GM12865 (cell line): ENCODE results near the gene TCF4.
"Not testable (repeated sequence)": the region's sequence is repeated elsewhere in the genome, so short reads cannot be mapped to it uniquely, and the experiment has no call there.

ENCODE experiments used
- DNase-seq: peaks from one replicate; pipeline ENCODE4 v3.0.0; 2010; ENCODE audit warnings: low read depth
- H3K4me3 ChIP-seq: 2 replicates; pipeline ENCODE4 v1.5.1; 2011; ENCODE audit warnings: mild to moderate bottlenecking, low read depth, low read length, control low read depth
- TF ChIP-seq, protein P1 (sequence below): IDR thresholded peaks from 2 replicates; pipeline ENCODE4 v1.5.1; 2011; ENCODE audit warnings: low read length, control low read depth, low read depth, inconsistent platforms; ENCODE audit not compliant: insufficient read depth; ENCODE audit errors: missing control alignments

The TCF4 gene

GRCh38 chr18:55475467-55475866 is 112.5 kb downstream of the TCF4 start:
- DNase-seq = no peak
- no peak overlapping the region for H3K4me3 ChIP-seq
- TF ChIP-seq, protein P1, sequence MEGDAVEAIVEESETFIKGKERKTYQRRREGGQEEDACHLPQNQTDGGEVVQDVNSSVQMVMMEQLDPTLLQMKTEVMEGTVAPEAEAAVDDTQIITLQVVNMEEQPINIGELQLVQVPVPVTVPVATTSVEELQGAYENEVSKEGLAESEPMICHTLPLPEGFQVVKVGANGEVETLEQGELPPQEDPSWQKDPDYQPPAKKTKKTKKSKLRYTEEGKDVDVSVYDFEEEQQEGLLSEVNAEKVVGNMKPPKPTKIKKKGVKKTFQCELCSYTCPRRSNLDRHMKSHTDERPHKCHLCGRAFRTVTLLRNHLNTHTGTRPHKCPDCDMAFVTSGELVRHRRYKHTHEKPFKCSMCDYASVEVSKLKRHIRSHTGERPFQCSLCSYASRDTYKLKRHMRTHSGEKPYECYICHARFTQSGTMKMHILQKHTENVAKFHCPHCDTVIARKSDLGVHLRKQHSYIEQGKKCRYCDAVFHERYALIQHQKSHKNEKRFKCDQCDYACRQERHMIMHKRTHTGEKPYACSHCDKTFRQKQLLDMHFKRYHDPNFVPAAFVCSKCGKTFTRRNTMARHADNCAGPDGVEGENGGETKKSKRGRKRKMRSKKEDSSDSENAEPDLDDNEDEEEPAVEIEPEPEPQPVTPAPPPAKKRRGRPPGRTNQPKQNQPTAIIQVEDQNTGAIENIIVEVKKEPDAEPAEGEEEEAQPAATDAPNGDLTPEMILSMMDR = no peak

DNA sequence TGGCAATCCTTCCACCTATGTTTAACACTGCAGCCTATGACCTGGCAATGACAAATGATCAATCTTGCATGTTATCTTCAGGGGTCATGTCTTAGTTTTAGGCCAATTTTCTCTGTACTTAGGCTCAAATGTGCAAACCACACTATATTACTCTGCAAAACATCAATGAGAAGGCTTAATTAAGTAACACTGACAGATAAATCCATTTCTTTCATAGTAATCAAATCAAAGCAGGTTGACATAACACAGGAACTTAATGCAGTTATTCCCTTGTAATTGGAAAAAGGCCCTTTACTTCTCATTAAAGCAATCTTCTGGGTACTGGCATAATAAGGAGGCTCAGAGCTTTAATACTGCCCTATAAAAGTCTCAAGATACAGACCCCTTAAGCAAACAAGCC is 114.4 kb downstream of the TCF4 start:
- TF ChIP-seq, protein P1 = no peak
- no peak overlapping the region for H3K4me3 ChIP-seq
- no peak for DNase-seq

GRCh38 chr18:55473058-55473457 is 114.9 kb downstream of the TCF4 start:
- no peak for DNase-seq
- no peak overlapping the region for H3K4me3 ChIP-seq
- TF ChIP-seq, protein P1 = no peak

- DNase-seq = no peak
- H3K4me3 ChIP-seq = no peak overlapping the region
- TF ChIP-seq, protein P1 = no peak
Observed at GRCh38 chr18:55470826-55471225, 117.2 kb downstream of the TCF4 start.

- not testable (repeated sequence) for DNase-seq, H3K4me3 ChIP-seq
Observed at GRCh38 chr18:55469134-55469533, 118.9 kb downstream of the TCF4 start.

DNA sequence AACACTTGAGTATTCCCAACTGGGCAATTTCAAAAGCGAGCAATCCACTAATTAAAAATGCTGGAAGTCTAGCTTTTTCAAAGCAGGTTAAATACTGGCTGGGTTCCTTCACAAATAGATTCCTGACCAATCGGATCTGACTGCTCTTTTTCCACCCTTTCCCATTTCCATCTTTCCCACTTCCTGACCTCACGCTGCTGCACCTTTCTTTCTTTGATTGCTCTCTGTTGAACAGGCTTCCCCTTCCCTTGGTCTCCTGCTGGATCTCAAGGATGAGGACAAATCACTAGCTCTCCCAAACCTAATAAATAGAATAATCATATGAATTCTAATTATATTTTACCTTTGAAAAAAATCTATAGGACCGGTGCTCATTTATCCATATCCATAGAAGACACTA is 121.2 kb downstream of the TCF4 start:
- no peak for DNase-seq
- H3K4me3 ChIP-seq = no peak overlapping the region
- TF ChIP-seq, protein P1 = no peak

DNA sequence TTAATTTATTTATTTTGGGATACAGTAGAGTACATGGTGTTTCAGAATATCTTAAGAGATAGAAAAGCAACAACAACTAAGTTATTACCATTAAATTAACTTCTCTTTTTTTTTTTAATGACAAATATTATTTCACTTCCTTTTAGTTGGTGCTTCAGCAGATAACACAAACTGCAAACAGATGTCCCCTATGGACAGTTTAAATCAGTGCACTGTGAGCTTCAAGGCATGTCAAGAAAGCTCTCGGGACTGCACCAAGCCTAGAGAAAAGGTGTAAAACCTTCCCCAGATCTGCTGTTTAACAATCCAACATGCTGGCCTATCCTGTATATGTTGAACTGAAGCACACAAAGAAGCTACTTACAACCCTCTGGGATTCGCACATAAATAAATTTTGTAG is 122.7 kb downstream of the TCF4 start:
- DNase-seq = peak; percentile 5
- TF ChIP-seq, protein P1 = no peak
- no peak overlapping the region for H3K4me3 ChIP-seq
